Natural killer cell (primary cell): Measurements from ENCODE around the gene PVALEF. TPM values are rescaled to one million over a fixed set of nuclear protein-coding genes. Genes with fewer than 3 reads are reported as not detected.

ENCODE experiments used
- ATAC-seq, 3 donors: fragments of 150-1000 bp in 2 of 3; fragments of 200-7000 bp in 1 of 3; cut with Tn5 transposase; 1 replicate in 1 of 3; 2 replicates in 2 of 3; pipeline ENCODE4 v1.10.0; 2021; ENCODE audit warnings: mild to moderate bottlenecking in 2 of 3, moderate library complexity in 2 of 3
- DNase-seq, 2 donors: peaks; one replicate each; pipeline versions ENCODE4 v3.0.0 to v3.0.0-alpha.2; 2013 to 2021; ENCODE audit warnings: mixed read lengths in 1 of 2
- H3K27ac ChIP-seq: one replicate; pipeline ENCODE4 v1.5.1; 2013; ENCODE audit warnings: mild to moderate bottlenecking, low read length
- H3K27me3 ChIP-seq: one replicate; pipeline ENCODE4 v1.6.1; 2013; ENCODE audit warnings: low read length; ENCODE audit not compliant: control insufficient read depth, insufficient read depth
- H3K36me3 ChIP-seq: one replicate; pipeline ENCODE4 v1.6.1; 2013; ENCODE audit warnings: low read length; ENCODE audit not compliant: control insufficient read depth, insufficient read depth
- H3K4me1 ChIP-seq: one replicate; pipeline ENCODE4 v1.6.1; 2013; ENCODE audit warnings: low read length; ENCODE audit not compliant: control insufficient read depth, insufficient read depth
- H3K4me3 ChIP-seq: one replicate; pipeline ENCODE4 v1.5.1; 2013; ENCODE audit warnings: low read length
- H3K9me3 ChIP-seq: one replicate; pipeline ENCODE4 v1.6.1; 2013; ENCODE audit warnings: low read length; ENCODE audit not compliant: control insufficient read depth, insufficient read depth
- H3K27ac Mint-ChIP-seq, 2 donors: one replicate each; pipeline ENCODE4 v1.8.0; 2022; ENCODE audit warnings: mild to moderate bottlenecking in 2 of 2, mixed read lengths in 2 of 2, moderate library complexity in 1 of 2
- H3K27me3 Mint-ChIP-seq, 2 donors: one replicate each; pipeline ENCODE4 v1.8.0; 2022; ENCODE audit warnings: low read depth in 2 of 2, mixed read lengths in 2 of 2
- H3K36me3 Mint-ChIP-seq: one replicate; pipeline ENCODE4 v1.8.0; 2022; ENCODE audit warnings: mixed read lengths
- H3K4me1 Mint-ChIP-seq, 2 donors: one replicate each; pipeline ENCODE4 v1.8.0; 2022; ENCODE audit warnings: mixed read lengths in 2 of 2
- H3K4me3 Mint-ChIP-seq: one replicate; pipeline ENCODE4 v1.8.0; 2022; ENCODE audit warnings: mild to moderate bottlenecking, moderate library complexity, mixed read lengths
- H3K9me3 Mint-ChIP-seq, 2 donors: one replicate each; pipeline ENCODE4 v1.8.0; 2022; ENCODE audit warnings: mixed read lengths in 2 of 2
- CTCF ChIP-seq: fragments of 200-600 bp; IDR thresholded peaks from one replicate; pipeline ENCODE4 v1.8.0; 2022; ENCODE audit warnings: antibody characterized with exemption
- WGBS: methylation state at CpG from one replicate; pipeline ENCODE4 v1.1.7; 2013; ENCODE audit warnings: missing lambda C conversion rate; ENCODE audit not compliant: insufficient coverage; 5-methylcytosine and 5-hydroxymethylcytosine counted together
- intact Hi-C: fragments of 100-400 bp; cut with micrococcal nuclease; formaldehyde crosslinking; loops from one replicate; pipeline ENCODE4 v1.14.2; 2022
- total RNA-seq, 4 donors: library from RNA; stranded (reverse); fragments of 120-200 nt in 1 of 4; gene quantifications; one replicate each; pipeline versions ENCODE4 v1.2.3 to v1.2.4, GENCODE V29; 2013 to 2022

PVALEF gene
- total RNA-seq, 3 donors from 2014 or later (not counting 1 experiment from before 2014, with no cell fraction given): not detected

GRCh38 chr17:81126281-81127132 lies 38.8 kb upstream of the PVALEF start:
- Mint-ChIP-seq H3K36me3 (no peaks in the 10 kb centered on the region), H3K4me1 (no peaks in the 10 kb centered on the region), H3K27me3 (no peaks in the 10 kb centered on the region), H3K27ac (no peak overlapping the region), H3K4me3 (no peak overlapping the region), H3K9me3 (no peaks in the 10 kb centered on the region)
- H3K4me3 ChIP-seq: no peak overlapping the region
- intact Hi-C loops: no loop called here
- no peak for DNase-seq
- no peaks in the 10 kb centered on the region for H3K9me3 ChIP-seq
- no peak overlapping the region for H3K27ac ChIP-seq
- 94% methylated on average over 30 of the region's 34 CpGs for WGBS
- H3K27me3 ChIP-seq: no peaks in the 10 kb centered on the region
- TF ChIP-seq CTCF: no peak
- H3K4me1 ChIP-seq: no peaks in the 10 kb centered on the region
- H3K36me3 ChIP-seq: no peaks in the 10 kb centered on the region
- ATAC-seq: no peak

GRCh38 chr17:81127133-81127455 lies 38.2 kb upstream of the PVALEF start:
- ATAC-seq (no peak), DNase-seq (no peak)
- H3K27ac Mint-ChIP-seq: no peak overlapping the region
- no peaks in the 10 kb centered on the region for H3K27me3 Mint-ChIP-seq
- Histone ChIP-seq H3K27me3 (no peaks in the 10 kb centered on the region), H3K36me3 (no peaks in the 10 kb centered on the region), H3K4me3 (no peak overlapping the region), H3K4me1 (no peaks in the 10 kb centered on the region), H3K27ac (no peak overlapping the region), H3K9me3 (no peaks in the 10 kb centered on the region)
- 62% methylated on average over 5 of the region's 5 CpGs for WGBS
- no peak for TF ChIP-seq CTCF
- intact Hi-C loops: no loop called here
- no peaks in the 10 kb centered on the region for H3K36me3 Mint-ChIP-seq
- H3K4me3 Mint-ChIP-seq: no peak overlapping the region
- no peaks in the 10 kb centered on the region for H3K9me3 Mint-ChIP-seq
- no peaks in the 10 kb centered on the region for H3K4me1 Mint-ChIP-seq

DNA sequence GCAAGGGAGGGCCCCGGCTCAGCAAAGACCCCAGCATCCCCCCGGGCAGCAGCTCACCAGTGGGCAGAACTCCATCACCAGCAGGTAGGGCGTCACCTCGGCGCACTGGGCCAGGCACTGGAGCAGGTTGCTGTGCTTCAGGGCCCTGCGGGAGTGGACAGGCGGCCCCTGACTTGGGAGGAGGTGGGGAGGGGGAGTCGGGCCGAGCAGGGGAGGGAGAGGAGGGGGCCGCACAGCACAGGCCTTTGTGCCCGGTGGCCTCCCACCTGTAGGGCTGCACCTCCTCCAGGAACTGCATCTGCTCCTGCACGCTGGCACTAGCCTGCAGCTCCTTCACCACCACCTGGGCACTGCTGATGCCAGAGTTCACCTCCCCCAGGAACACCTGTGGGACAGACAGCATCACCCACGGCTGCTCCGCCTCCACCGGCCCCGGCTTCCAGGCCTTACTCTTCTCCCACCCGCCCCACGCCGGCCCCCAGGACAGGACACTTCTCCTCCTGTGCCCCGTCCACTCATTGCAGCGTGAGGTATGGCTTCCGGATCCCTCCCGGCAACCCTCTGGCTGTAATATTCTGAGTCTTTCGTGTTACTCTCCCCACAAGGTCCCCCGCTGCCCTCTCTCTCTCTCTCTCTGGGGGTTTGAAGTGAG lies 37.7 kb upstream of the PVALEF start:
- H3K4me3 Mint-ChIP-seq: no peak overlapping the region
- no peaks in the 10 kb centered on the region for H3K27me3 Mint-ChIP-seq
- H3K27me3 ChIP-seq: no peaks in the 10 kb centered on the region
- TF ChIP-seq CTCF: no peak
- no peak for DNase-seq
- H3K4me1 ChIP-seq: no peaks in the 10 kb centered on the region
- H3K4me3 ChIP-seq: no peak overlapping the region
- no peak overlapping the region for H3K27ac ChIP-seq
- no peaks in the 10 kb centered on the region for H3K9me3 ChIP-seq
- no peaks in the 10 kb centered on the region for H3K4me1 Mint-ChIP-seq
- intact Hi-C loops: no loop called here
- H3K9me3 Mint-ChIP-seq: no peaks in the 10 kb centered on the region
- no peak overlapping the region for H3K27ac Mint-ChIP-seq
- H3K36me3 ChIP-seq: no peaks in the 10 kb centered on the region
- WGBS: 84% methylated on average over 23 of the region's 25 CpGs
- H3K36me3 Mint-ChIP-seq: no peaks in the 10 kb centered on the region
- no peak for ATAC-seq
